RWPE1 (cell line): Measurements from ENCODE around the gene EXPH5.

ENCODE experiments used
- CTCF ChIA-PET: fragments of 350-600 bp; sonication (Branson Sonifier 250); formaldehyde crosslinking; extraction: SDS; loops from one replicate; lab custom pipeline; 2021; lab: Yijun Ruan, JAX
- POLR2A ChIA-PET: fragments of 400-600 bp; formaldehyde crosslinking; extraction: SDS; loops from one replicate; lab custom pipeline; 2020; ENCODE audit warnings: antibody characterized with exemption; ENCODE audit not compliant: low non-redundant PET; lab: Yijun Ruan, JAX
- DNase-seq: peaks from one replicate; pipeline ENCODE4 v3.0.0; 2012; ENCODE audit warnings: low spot score
- H3K27ac ChIP-seq: fragments of 450-650 bp; 2 replicates; pipeline ENCODE4 v1.5.1; 2017
- CTCF ChIP-seq: fragments of 450-650 bp; conservative IDR thresholded peaks from 2 replicates; pipeline ENCODE4 v1.5.1; 2017; ENCODE audit warnings: low read depth, mild to moderate bottlenecking

The EXPH5 gene

DNA sequence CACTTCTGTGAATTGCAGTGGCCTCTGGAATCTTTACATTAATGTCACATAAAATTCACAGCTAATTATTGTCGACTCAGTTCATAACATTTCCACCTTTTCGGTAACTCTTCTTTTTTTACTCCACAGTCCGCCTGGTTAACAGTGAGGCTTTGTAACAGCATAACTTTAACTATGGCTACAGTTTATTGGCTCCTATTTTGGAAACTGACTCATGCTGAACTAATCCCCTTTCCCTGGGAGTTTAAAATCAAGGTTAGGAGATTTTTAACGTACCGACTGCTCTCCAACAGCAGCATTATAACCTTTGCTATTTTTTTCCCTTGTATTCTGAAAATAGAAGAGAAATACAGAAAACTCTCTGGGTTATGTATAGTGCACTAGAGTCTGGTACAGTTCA, 92.2 kb downstream of the EXPH5 start:
- H3K27ac ChIP-seq = no peak overlapping the region
- no peak for TF ChIP-seq CTCF
- ChIA-PET CTCF (interaction anchor here (0.6 kb wide), 1 partner anchor 10 kb away, joined by 4 read pairs; no protein-coding TSS in a partner anchor), POLR2A (no interaction called here)
- no peak for DNase-seq

GRCh38 chr11:108500721-108501120, 92.8 kb downstream of the EXPH5 start:
- no peak overlapping the region for H3K27ac ChIP-seq
- no peak for DNase-seq
- ChIA-PET CTCF (interaction anchor here (0.6 kb wide), 1 partner anchor 11 kb away, joined by 4 read pairs; no protein-coding TSS in a partner anchor), POLR2A (no interaction called here)
- no peak for TF ChIP-seq CTCF

DNA sequence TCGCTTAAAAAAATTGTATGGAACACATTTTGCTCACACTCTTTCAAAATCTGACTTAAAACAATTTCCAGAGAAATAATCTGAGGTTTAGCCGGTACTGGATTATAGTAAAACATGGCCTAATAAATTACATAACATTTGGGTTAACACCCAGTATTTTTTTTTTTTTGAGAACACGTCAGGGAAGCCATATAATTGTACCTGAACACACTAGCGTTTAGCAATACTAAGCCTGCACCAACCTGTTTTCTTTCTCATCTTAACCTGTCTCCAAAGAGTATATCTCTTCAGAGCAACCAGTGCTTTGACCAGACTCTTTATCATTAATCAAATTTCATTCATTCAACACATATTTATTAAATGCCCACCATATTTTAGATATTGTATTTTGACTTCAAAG, 93.4 kb downstream of the EXPH5 start:
- ChIA-PET CTCF (no interaction called here), POLR2A (no interaction called here)
- DNase-seq = no peak
- no peak for TF ChIP-seq CTCF
- H3K27ac ChIP-seq = no peak overlapping the region

DNA sequence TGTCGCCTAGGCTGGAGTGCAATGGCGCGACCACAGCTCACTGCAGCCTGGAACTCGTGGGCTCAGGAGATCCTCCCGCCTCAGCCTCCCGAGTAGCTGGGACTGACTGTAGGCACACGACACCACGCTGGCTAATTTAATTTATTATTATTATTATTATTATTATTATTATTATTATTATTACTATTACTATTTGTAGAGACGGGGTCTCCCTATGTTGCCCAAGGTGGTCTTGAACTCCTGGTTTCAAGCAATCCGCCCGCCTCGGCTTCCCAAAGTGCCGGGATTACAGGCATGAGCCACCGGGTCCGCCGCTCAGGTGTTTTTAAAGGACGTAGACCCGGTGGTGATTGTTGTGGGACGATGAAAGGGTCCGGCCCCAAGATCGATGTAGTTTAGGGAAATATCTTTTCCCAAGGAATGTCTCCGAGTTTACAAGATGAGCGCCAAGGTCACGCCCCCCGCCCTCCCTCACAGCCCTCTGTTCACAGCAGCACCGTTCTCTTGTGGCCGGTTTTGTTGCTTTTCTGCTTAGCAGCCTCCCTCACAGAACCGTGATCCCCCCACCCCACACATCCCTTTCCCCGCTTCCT, 94.7 kb downstream of the EXPH5 start:
- no peak for TF ChIP-seq CTCF

DNA sequence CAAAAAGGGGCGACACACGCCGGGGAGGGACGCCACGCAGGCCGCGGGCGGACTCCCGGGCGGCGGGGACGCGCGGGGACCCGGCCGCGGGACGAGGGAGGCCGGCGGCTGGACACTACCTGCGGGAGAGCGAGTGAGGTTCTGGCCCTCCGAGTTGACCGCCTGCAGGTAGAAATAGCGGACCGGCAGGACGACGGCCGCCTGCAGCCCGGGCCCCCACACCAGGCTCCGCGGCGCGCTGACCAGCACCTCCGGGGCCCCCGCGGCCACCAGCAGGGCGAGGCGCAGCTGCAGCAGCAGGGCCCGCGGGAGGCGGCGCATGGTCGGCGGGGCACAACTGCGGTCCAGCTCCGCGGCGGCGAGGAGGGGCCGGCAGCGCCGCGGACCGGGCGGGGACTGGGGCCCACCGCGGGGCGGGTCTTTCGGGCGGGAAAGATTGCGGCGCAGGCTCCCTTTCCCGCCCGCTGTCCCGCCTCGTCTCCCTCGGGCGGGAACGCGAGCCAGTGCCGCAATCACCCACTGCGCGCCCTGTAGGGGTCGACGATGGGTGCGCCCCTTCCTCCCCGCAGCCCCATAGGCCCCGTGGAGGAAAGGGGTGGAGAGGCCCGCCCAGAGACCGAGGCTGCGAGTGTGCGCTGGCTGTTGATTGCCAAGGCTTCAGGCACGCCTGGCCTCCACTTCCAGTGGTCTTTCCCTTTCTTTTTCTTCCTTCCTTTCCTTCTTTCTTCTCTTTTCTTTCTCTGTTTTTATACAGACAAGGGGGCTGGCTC, 95.3 kb downstream of the EXPH5 start, which contains the start of gene POGLUT3:
TSS of gene POGLUT3 (minus strand) at position 339 of the 770 bp plus-strand sequence. CDS start at position 321, 18 bp downstream.
- no peak for TF ChIP-seq CTCF
- CTCF ChIA-PET = no interaction called here
- DNase-seq = peak; percentile 30
- POLR2A ChIA-PET = interaction anchor here (2.1 kb wide), 1 partner anchor 31 kb away, joined by 6 read pairs; the partner anchor contains the start of gene C11orf65
- H3K27ac ChIP-seq = peak within 1 kb of the TSS; percentile 91

More for the DNA sequence above, 94.7 kb downstream of the EXPH5 start:
- CTCF ChIA-PET = no interaction called here
- POLR2A ChIA-PET = interaction anchor here (2.1 kb wide), 1 partner anchor 32 kb away, joined by 6 read pairs; the partner anchor contains the start of gene C11orf65
- H3K27ac ChIP-seq = peak overlapping the region; percentile 91
- DNase-seq = no peak

DNA sequence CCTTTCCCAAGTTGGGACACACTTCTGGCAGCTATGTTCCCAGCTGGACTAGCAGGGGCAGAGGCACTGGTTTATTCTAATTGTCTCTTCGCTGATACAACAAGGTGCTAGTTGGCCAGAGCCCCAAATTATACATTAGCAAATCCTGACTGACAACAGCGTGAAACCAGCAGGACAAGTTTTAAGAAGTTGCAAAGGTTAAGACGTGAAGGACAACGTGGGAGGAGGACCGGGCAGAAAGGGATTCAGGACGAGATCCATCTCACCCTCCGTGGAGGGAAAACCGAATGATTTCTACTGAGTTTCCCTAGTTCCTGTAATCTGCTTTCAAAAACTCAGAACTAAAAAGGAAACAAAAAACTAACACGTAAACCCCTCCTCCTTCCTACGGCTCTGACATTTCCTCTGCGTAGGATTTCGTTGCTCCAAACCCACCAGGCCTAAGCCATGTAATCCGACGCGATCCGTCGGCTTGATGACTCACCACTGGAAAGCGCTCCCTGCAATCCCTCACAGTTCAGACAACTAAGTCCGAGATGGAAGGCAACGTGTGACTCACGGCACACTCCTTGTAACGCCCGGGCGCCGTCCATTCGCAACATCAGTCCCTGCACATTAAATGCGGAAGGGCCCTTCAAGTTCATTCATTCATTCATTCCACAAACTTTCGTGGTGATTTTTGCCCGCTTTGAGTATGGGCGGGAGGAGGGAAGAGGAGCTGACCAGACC, 96.1 kb downstream of the EXPH5 start:
- CTCF ChIA-PET = no interaction called here
- DNase-seq = peak; percentile 95
- TF ChIP-seq CTCF = no peak
- POLR2A ChIA-PET = interaction anchor here (2.1 kb wide), 1 partner anchor 30 kb away, joined by 6 read pairs; the partner anchor contains the start of gene C11orf65
- H3K27ac ChIP-seq = peak overlapping the region; percentile 91
